ENCODE data around the gene DPH5. TPM values are rescaled to one million over a fixed set of nuclear protein-coding genes. Genes with fewer than 3 reads are reported as not detected.
"Not testable (repeated sequence)": the region's sequence is repeated elsewhere in the genome, so short reads cannot be mapped to it uniquely, and the experiment has no call there.

The DPH5 gene
- total and polyA plus RNA-seq, 12 donors, result 26.3 to 44.3 (median 35.3) TPM

DNA sequence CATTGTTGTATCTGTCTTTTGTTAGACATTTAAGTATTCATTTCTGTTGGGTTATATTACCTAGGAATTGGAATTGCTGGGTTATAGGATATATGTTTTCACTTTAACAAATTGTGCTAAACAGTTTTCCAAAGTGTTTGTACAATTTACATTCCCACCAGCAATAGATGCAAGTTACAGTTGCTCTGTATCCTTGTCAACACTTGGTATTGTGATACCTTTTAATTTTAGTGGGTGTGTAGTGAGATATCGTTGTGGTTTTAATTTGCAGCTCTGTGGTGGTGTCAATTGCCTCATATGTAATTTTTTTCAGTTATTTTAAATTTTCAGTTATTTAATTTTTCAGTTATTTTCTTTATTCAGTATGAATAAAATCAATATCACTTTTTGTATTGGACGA, 7.4 kb upstream of the DPH5 start:
- ATAC-seq, result no peak
- H3K4me1 ChIP-seq, result peaks cover 0 to 19% (median 0%) of the 10 kb centered on the region in 9 donors
- H3K9me3 ChIP-seq, result no peaks in the 10 kb centered on the region
- WGBS, 2 donors, result 96 to 98% methylated on average over 2 of the region's 2 CpGs
- TF ChIP-seq, protein P1, sequence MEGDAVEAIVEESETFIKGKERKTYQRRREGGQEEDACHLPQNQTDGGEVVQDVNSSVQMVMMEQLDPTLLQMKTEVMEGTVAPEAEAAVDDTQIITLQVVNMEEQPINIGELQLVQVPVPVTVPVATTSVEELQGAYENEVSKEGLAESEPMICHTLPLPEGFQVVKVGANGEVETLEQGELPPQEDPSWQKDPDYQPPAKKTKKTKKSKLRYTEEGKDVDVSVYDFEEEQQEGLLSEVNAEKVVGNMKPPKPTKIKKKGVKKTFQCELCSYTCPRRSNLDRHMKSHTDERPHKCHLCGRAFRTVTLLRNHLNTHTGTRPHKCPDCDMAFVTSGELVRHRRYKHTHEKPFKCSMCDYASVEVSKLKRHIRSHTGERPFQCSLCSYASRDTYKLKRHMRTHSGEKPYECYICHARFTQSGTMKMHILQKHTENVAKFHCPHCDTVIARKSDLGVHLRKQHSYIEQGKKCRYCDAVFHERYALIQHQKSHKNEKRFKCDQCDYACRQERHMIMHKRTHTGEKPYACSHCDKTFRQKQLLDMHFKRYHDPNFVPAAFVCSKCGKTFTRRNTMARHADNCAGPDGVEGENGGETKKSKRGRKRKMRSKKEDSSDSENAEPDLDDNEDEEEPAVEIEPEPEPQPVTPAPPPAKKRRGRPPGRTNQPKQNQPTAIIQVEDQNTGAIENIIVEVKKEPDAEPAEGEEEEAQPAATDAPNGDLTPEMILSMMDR (IDR thresholded peaks at IDR 0.05), result no peak
- H3K36me3 ChIP-seq, result peaks cover 0 to 5% (median 0%) of the 10 kb centered on the region in 9 donors
- no peak overlapping the region for H3K27ac ChIP-seq
- no peaks in the 10 kb centered on the region for H3K27me3 ChIP-seq
- no peak for DNase-seq
- H3K4me3 ChIP-seq, result no peak overlapping the region
- intact Hi-C loops (cut with DNase I), result loop anchor here in 3 of 10 donors (5.0 to 10.0 kb wide), 3 partner anchors 72 to 254 kb away; partner anchors contain the start of gene S1PR1 (in 1 of the 3)

DNA sequence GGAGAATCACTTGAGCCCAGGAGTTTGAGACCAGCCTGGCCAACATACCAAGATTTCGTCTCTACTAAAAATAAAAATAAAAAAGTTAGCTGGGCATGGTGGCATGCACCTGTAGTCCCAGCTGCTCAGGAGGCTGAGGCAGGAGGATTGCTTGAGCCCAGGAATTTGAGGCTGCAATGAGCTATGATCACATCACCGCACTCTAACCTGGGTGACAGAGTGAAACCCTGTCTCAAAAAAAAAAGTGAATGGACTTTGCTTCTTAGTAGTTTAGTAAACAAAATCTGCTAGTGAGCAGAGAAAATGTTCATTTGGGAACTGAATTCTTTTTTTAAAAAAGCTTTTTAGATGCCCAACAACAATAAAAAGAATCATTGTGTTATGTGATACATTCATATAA, 6.5 kb upstream of the DPH5 start:
- 95 to 98% methylated on average over 2 of the region's 2 CpGs for WGBS, 2 donors
- not testable (repeated sequence) for H3K27me3 ChIP-seq, DNase-seq

DNA sequence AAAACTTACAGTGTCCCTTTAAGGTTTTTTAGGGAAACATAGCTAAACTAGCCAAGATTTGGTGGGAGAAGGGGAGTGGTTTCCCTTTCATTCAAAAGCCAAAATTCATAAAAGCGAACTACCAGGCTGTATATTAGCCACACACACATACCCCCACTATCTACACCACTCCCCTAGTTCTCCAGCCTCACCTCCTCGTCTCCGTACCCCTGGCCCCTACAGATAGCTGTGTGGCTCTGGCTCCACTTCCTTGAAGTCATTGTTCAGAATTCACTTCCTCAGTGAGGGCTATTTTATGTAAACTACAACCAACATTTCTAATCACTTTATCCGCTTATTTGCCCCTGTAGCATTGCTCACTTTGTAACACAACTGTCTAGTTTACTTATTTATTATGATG, 5.3 kb upstream of the DPH5 start:
- no peak overlapping the region for H3K4me3 ChIP-seq
- H3K9me3 ChIP-seq, result no peaks in the 10 kb centered on the region
- peaks cover 0 to 33% (median 9%) of the 10 kb centered on the region in 9 donors for H3K4me1 ChIP-seq
- H3K36me3 ChIP-seq, result no peaks in the 10 kb centered on the region
- WGBS, 2 donors, result 76 to 77% methylated on average over 4 of the region's 4 CpGs
- TF ChIP-seq, protein P1 (IDR thresholded peaks at IDR 0.05), result no peak
- H3K27me3 ChIP-seq, result no peaks in the 10 kb centered on the region
- ATAC-seq (no peak), DNase-seq (no peak)
- intact Hi-C loops (cut with DNase I), result loop anchor here in 3 of 10 donors (5.0 to 10.0 kb wide), 3 partner anchors 74 to 256 kb away; partner anchors contain the start of gene S1PR1 (in 1 of the 3)
- peak overlapping the region in 6 of 10 donors; percentile 3 to 48 (median 28) for H3K27ac ChIP-seq

More for the DNA sequence above, 6.5 kb upstream of the DPH5 start:
- H3K36me3 ChIP-seq, H3K4me3 ChIP-seq, H3K9me3 ChIP-seq, ATAC-seq, H3K27ac ChIP-seq: not testable (repeated sequence)
- H3K4me1 ChIP-seq, result peaks cover 0 to 26% (median 0%) of the 10 kb centered on the region in 9 donors
- intact Hi-C loops (cut with DNase I), result loop anchor here in 3 of 10 donors (5.0 to 10.0 kb wide), 3 partner anchors 73 to 255 kb away; partner anchors contain the start of gene S1PR1 (in 1 of the 3)

DNA sequence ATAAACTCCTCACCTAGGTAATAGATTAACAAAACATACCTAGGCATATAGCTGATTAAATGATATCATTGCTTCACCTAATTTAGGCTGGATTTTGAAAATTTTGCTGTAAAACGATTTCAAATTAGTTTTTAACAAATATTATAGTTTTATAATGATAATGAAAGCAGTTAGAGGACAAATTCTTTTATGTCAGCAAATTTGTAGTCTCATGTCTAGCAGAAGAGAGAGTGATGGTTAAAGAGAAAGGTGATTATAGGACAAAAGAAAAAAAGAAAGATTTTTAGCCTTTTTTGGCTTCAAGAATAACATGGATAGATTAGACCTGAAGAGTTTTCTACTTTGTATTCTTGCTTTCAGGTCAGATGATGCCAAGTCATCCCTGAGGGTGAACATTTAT, 3.6 kb upstream of the DPH5 start:
- no peak for ATAC-seq
- Histone ChIP-seq H3K4me3 (no peak overlapping the region), H3K27ac (no peak overlapping the region), H3K4me1 (peaks cover 2 to 44% (median 19%) of the 10 kb centered on the region in 9 donors), H3K36me3 (no peaks in the 10 kb centered on the region), H3K27me3 (no peaks in the 10 kb centered on the region), H3K9me3 (no peaks in the 10 kb centered on the region)
- 88 to 90% methylated on average over 1 of the region's 1 CpG for WGBS, 2 donors
- no peak for DNase-seq
- TF ChIP-seq, protein P1 (IDR thresholded peaks at IDR 0.05), result no peak
- intact Hi-C loops (cut with DNase I), result loop anchor here in 8 of 10 donors (5.0 to 10.0 kb wide), 8 partner anchors 78 to 258 kb away; partner anchors contain the start of gene S1PR1 (in 4 of the 8)

DNA sequence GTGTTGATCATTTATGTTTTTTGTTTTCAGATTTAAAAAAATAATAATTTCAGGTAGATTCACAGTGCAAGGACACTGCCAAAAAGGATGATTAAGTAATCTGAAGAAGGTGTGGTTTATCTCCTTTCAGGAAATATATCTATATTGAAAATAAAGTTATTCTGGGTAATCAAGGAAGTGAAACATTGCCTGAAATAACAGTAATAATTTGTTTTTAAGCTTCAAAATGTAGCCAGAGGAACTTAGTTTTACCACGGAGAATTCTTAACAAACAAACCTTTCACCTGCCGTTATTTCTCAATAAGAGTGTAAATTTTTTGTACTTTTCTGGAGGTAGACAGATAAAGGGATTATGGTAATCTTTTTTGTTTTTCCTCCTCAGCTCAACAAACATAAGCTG, 2.9 kb upstream of the DPH5 start:
- Histone ChIP-seq H3K4me3 (no peak overlapping the region), H3K27ac (no peak overlapping the region), H3K36me3 (peaks cover 0 to 1% (median 0%) of the 10 kb centered on the region in 9 donors), H3K9me3 (no peaks in the 10 kb centered on the region), H3K4me1 (peaks cover 2 to 48% (median 23%) of the 10 kb centered on the region in 9 donors), H3K27me3 (no peaks in the 10 kb centered on the region)
- ATAC-seq (no peak), DNase-seq (no peak)
- TF ChIP-seq, protein P1 (IDR thresholded peaks at IDR 0.05), result no peak
- intact Hi-C loops (cut with DNase I), result loop anchor here in 8 of 10 donors (5.0 to 10.0 kb wide), 8 partner anchors 79 to 259 kb away; partner anchors contain the start of gene S1PR1 (in 4 of the 8)
- 54 to 70% methylated on average over 2 of the region's 2 CpGs for WGBS, 2 donors

Measured in heart right ventricle (tissue), 16 donors.